HG03432 (cell line): ENCODE measurements around the gene ZNF254.
"Not testable (repeated sequence)": the region's sequence is repeated elsewhere in the genome, so short reads cannot be mapped to it uniquely, and the experiment has no call there.

Experiments
- ATAC-seq: cut with Tn5 transposase; IDR thresholded peaks from one replicate; pipeline ENCODE4 v1.9.1; 2021; ENCODE audit warnings: mild to moderate bottlenecking, moderate library complexity; ENCODE audit not compliant: unreplicated experiment

Gene ZNF254

GRCh38 chr19:24071078-24071477 lies 15.9 kb upstream of the ZNF254 start:
- no peak for ATAC-seq

GRCh38 chr19:24072720-24073119 lies 14.3 kb upstream of the ZNF254 start:
- ATAC-seq = no peak

- ATAC-seq = no peak
These were observed 13.2 kb upstream of the ZNF254 start for GRCh38 chr19:24073807-24074206.

DNA sequence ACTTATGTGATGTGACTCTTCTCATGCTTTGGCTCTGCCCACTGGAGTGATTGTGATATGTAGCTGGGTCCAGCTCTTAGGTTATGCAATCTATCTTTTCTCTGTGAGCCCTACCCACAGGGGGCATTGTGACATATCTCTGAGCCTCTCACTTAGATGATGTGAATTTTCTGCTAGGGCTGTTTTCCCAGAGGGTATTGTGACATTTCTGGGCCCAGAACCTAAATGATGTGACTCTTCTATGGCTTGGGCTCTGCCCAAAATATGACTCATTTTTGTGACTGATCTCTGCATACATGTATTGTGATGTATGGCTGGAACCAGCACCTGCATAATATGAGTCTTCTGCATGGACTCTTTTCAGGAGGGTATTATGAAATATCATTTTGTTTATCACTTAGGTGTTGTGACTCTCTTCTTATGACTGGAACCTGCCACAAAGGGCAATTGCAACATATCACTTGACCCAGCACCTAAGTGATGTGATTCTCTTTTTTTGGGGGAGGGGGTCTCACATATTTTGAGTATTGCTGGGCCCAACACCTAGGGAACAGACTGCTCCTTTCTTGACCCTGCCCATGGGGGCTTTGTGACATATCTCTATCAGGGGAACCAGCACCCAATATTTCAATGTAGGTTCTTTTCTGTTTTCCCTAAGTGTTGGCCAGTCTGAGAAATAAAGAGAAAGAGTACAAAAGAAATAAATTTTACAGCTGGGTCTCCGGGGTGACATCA lies 12.1 kb upstream of the ZNF254 start:
- ATAC-seq = no peak

DNA sequence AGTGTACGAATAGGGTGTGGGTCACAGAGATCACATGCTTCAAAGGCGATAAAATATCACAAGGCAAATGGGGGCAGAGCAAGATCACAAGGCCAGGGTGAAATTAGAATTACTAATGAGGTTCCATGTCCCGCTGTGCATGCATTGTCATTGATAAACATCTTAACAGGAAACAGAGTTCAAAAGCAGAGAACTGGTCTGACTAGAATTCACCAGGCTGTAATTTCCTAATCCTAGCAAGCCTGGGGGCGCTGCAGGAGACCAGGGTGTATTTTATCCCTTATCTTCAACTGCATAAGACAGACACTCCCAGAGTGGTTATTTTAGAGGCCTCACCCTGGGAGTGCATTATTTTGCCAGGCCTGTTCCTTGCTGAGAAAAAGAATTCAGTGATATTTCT lies 11.5 kb upstream of the ZNF254 start:
- ATAC-seq = not testable (repeated sequence)

- no peak for ATAC-seq
These were observed 8.3 kb upstream of the ZNF254 start for GRCh38 chr19:24078680-24079079.

DNA sequence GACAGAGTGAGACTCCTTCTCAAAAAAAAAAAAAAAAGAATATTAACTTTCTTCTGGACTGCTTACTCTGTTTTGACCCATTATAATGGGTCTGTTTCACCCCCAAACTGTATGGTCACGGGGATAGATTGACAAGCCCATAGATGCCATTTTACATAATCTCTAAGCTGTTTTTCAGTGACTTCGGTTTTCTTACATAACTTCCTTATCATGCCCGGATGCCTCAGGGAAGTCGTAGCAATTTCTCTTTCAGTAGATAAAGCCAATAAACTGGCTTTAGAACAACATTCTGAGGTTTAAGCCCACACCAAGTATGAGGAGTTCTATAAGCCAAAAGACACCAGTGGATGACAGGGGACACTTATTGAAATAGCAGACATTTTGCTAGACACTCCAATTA lies 5.9 kb upstream of the ZNF254 start:
- ATAC-seq = no peak

DNA sequence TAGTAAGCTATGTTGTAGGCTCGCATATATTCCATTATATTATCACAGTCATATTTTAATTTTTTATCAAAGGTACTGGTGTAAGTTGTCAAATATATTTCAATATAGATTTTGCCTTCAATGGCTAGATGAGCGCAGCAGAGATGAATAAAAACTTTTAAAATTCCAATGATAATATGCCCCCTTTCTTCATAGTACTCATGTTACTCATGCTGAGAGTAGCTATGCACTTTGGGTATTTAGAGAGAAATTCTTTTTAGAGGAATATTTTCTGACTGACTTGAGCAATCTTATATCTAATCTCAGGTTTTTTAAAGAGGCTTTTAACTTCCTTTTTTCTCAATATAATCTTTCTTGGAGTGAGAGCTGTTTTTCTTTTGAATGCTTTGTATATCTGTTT lies 11.4 kb downstream of the ZNF254 start:
- ATAC-seq = no peak

GRCh38 chr19:24099829-24100228 lies 12.8 kb downstream of the ZNF254 start:
- no peak for ATAC-seq

- ATAC-seq = not testable (repeated sequence)
These were observed 13.6 kb downstream of the ZNF254 start for GRCh38 chr19:24100597-24100996.

DNA sequence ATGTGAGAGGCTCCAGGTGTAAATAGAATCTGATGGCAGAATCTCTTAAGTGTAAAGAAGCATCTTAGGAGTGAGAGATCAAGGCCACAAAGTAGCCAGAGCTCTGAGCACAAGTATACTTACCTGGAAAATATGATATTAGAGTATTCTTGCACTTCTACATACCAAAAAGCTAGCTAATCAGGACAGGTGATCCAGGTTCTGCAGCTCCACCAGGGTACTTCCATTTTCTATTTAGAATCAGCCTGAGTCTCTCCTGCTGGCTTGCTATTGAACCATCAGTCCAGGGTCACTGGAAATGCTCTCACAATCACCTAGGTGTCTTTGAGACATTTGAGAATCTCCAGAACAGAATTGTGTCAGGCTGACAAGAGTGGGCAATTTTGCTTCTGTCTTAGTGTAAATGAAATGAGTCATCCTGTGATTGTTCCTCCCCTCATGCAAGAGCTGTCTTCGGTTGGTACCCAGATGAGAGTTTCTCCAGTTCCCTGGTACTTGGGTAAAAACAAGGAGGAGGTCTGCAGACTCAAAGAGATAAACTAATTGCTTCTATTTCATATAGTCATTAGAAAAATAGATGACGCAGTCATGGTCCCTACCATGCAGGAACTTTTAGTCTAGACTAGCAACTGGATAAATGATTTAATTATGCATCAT lies 14.6 kb downstream of the ZNF254 start:
- no peak for ATAC-seq

- no peak for ATAC-seq
These were observed 40.6 kb downstream of the ZNF254 start for GRCh38 chr19:24127601-24128000.

- ATAC-seq = no peak
These were observed 53.1 kb downstream of the ZNF254 start for GRCh38 chr19:24140099-24140498.

- ATAC-seq = no peak
These were observed 53.6 kb downstream of the ZNF254 start for GRCh38 chr19:24140591-24140990.

DNA sequence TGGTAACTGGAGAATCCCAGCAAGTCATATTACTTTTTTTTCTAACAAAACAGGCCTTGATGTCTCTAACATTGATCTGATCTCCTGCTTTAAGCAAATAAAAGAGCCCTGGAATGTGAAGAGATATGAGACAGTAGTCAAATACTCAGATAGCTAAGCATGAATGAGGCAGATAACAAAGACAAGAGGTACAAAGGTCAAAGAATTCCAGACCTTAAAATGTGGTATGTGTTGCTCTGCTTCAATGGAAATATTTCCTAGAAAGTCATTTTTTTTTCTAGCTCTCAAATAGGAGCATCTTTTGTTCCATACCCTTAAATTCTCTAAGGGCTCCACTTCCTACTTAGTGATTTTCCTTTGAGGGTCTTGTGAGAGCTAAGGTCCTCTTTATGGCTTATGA lies 54.6 kb downstream of the ZNF254 start:
- ATAC-seq = no peak

DNA sequence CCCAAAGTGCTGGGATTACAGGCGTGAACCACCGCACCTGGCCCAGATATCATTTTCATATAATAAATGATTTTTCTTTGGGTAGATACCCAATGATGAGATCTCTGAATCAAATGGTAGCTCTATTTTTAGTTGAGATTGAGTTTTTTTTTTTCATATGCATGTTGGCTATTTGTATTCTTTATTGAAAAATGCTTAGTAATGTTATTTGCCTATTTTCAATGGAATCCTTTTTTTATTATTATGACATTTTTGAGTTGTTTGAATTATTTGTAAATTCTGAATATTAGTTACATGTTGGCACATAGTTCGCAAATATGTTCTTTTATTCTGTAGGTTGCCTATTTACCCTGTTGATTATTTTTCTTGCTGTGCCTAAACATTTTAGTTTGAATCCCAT lies 55.8 kb downstream of the ZNF254 start:
- no peak for ATAC-seq

DNA sequence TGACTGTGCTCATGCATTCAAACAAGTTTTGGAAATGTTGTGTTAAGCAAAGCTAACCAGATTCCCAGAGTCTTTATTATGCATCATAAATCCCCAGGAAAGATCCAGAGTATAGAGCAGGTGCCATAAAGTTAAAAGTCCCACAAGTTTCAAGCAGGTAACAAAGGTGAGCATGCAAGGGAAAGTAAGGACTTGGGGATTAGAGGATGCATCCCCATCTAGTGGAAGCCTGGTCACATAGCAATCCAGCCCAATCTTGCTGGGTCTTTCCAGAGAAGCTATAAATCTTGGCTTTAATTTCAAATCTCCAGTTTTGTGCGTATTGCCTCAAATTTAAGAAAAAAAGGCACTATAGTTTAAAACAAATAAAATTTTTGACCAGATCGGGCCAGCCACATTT lies 72.7 kb downstream of the ZNF254 start:
- ATAC-seq = no peak

GRCh38 chr19:24166055-24166454 lies 79.1 kb downstream of the ZNF254 start:
- no peak for ATAC-seq

- no peak for ATAC-seq
These were observed 86.9 kb downstream of the ZNF254 start for GRCh38 chr19:24173882-24174281.

DNA sequence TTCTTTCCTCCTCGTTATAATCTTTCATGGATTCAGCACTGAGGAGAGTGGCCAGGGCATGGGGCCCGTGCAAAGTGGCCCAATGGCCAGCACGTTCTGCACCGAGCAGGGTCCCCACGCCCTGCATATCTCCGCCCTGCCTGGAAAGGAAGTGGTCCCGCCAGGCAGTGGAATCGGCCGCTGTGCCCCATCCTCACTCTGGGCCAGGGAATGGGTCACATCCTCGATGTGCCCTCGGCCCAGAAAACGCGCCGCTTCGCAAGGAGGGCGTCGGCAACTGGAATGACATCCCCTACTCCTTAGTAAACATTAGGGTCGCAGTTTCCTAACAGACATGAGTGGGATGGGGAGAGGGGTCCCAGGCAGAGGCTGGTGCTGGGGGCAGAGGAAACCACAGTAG lies 90.7 kb downstream of the ZNF254 start:
- ATAC-seq = no peak

DNA sequence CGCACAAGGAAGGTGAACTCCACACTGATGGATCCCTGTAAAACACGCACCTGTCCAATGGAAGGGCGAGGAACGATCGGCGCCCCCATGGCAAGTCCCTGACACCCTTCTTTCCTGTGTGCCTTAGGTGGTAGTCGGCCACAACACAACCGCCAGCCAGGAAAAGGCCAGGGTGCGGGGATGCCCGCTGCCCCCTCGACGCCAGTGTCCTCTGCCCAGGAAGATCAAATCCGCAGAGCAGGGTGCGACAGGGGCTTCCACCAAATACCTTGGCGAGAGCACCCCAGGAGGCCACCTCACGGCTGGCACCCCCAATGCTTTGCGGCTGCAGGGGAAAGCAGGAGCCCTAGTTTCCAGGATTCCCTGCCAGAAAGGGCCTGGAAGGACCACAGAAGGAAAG lies 91.2 kb downstream of the ZNF254 start:
- ATAC-seq = no peak
